Measurements from ENCODE around the gene NUDT13. TPM values are rescaled to one million over a fixed set of nuclear protein-coding genes. Genes with fewer than 3 reads are reported as not detected.

The NUDT13 gene
- 1 to 10 TPM; 1.3 TPM for total RNA-seq

GRCh38 chr10:73110345-73110849 lies at the start of gene NUDT13:
NUDT13 (plus strand) TSS chr10:73110455; CDS start chr10:73114366, 3,911 bp downstream.
- POLR2A ChIA-PET = interaction anchor here (1.1 kb wide), 1 partner anchor 15 kb away, joined by 7 read pairs; no protein-coding TSS in a partner anchor
- CTCF ChIA-PET = interaction anchor here (1.8 kb wide), 1 partner anchor 14 kb away, joined by 4 read pairs; the partner anchor contains the start of gene P4HA1

DNA sequence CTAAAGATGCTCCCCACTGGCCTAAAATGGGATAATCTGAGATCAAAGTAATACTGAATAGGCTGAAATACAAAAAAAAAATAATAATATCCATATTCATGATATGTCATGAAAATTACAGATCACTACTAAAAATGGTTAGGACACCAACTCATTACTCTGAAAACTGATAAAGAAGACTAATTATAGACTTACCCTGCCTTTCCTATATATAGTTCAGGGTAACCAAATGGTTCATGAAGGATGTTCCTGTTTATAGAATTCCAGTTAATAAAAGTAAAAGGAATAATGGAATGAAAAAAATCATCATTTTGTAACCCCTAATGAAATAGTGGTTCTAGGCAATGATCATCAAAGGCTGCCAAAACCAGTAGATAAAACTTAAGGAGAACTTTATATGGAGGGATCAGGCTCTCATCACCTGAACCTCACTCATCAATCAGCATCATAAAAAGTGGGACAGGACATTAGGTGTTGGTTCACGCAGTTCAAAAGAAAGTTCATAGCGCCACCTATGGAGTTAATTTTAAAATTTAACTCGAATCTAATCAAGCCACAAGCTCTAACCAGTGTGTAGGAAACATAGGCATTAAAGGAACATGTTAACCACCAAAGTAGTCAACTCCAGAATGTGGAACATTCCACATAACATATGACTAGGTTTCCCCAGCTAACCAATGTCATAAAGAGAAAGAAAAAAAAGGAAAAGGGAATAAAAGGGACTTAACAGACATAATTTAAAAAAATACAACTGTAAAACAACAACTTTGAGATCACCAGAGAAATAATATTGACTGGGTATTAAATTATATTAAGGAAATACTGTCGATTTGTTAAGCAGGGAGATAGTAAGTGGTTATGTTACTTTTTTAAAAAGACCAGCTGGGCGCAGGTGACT lies 49.3 kb upstream of the NUDT13 start:
- POLR2A ChIA-PET = interaction anchor here (0.6 to 1.4 kb wide), 4 partner anchors 17 to 604 kb away, joined by 3 to 7 read pairs (median 6); no protein-coding TSS in a partner anchor
- CTCF ChIA-PET = interaction anchor here (0.6 kb wide), 1 partner anchor 12 kb away, joined by 4 read pairs; no protein-coding TSS in a partner anchor

DNA sequence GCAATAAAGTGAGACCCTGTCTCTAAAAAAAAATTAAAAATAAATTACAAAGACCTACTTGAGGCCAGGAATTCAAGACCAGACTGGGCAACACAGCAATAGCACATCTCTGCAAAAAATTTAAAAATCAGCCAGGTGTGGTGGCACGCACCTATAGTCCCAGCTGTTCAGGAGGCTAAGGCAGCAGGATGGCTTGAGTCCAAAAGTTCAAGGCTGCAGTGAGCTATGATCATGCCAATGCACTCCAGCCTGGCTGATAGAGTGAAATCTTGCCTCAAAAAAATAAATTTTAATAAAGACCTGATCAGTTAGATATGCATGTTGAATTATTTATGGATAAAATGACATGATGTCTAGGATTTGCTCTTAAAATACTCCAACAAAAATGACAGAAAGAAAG lies 48.5 kb upstream of the NUDT13 start:
- CTCF ChIA-PET = interaction anchor here (0.6 kb wide), 1 partner anchor 11 kb away, joined by 4 read pairs; no protein-coding TSS in a partner anchor

GRCh38 chr10:73065441-73065840 lies 44.8 kb upstream of the NUDT13 start:
- CTCF ChIA-PET = interaction anchor here (0.6 to 0.7 kb wide), 2 partner anchors 1082 to 1576 kb away, joined by 3 read pairs; no protein-coding TSS in a partner anchor
- POLR2A ChIA-PET = interaction anchor here (1.1 kb wide), 1 partner anchor 30 kb away, joined by 3 read pairs; no protein-coding TSS in a partner anchor

More for the DNA sequence above, 48.5 kb upstream of the NUDT13 start:
- POLR2A ChIA-PET = interaction anchor here (0.6 to 1.4 kb wide), 3 partner anchors 14 to 34 kb away, joined by 4 to 6 read pairs (median 5); no protein-coding TSS in a partner anchor

DNA sequence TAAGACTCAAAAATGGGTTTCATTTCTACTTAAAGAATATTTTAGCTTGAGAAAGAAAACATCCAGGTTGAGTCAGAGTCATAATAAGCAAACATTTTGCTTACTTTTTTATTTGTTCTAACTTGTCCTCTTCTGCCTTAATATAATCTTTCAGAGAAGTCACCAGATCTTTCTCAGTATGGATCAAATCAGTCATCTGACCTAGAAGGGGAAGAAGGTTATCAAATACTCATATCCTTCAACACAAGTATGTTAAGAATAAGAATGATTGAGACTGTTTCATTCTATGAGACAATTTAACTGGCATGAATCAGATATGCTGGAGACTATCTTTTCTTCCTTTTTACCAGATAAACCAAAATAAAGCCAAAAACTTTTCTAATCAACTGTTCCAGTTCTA lies 36.6 kb upstream of the NUDT13 start:
- POLR2A ChIA-PET = no interaction called here
- CTCF ChIA-PET = no interaction called here

DNA sequence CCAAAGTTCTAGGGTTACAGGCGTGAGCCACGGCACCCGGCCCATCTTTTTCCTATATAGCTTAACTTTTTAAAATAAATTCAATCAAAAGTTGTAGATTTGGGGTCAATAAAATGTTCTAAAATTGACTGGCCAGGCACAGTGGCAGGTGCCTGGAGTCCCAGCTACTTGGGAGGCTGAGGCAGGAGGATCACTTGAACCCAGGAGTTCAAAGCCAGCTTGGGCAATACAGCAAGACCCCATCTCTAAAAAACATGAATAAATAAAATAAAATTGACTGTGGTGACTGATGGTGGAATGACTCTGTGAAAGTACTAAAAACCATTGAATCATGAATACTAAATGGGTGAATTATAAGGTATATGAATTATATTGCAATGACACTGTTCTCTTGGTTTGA lies 34.4 kb upstream of the NUDT13 start:
- ChIA-PET CTCF (no interaction called here), POLR2A (interaction anchor here (0.6 kb wide), 1 partner anchor 108 kb away, joined by 3 read pairs; no protein-coding TSS in a partner anchor)

DNA sequence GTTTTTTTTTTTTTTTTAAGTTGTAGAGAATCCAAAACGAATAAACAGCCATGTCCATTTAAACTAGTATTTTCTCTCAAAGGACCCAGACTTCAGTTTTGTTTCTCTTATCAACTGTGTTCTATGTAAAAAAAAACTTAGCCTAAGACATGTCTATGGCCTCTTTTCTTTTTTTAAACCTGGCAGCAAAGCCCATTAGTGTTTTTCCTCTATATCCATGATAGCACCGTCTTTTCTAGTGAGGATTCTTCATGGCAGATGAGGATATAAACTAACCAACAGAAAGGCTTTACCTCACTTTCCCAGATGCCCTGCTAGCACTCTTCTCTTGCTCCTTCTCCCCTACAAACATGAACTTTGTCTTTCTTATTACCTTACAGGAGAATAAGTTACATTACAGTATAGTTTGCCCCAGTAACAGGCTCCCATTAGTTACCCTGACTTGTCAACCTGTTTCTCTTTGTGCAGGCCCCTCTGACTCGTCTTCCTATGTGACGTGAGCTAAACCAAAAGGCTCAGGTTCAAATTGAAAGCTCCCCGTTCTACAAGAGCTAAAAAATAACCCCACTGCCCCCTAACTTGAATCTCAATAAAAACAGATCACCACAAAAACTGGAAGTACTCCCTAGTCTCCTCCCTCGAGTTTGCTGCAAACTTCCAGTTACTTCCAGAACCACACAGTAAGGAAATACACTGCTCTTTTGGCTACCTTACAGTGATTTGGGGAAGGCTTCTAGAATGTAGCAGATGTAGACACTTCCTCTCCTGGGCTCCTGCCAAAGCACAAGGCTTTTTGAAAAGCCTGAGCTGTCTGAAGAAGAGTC lies 33.7 kb upstream of the NUDT13 start:
- CTCF ChIA-PET = interaction anchor here (0.6 to 1.3 kb wide), 2 partner anchors 19 to 69 kb away, joined by 3 to 5 read pairs; no protein-coding TSS in a partner anchor
- POLR2A ChIA-PET = interaction anchor here (0.6 kb wide), 1 partner anchor 108 kb away, joined by 3 read pairs; no protein-coding TSS in a partner anchor

DNA sequence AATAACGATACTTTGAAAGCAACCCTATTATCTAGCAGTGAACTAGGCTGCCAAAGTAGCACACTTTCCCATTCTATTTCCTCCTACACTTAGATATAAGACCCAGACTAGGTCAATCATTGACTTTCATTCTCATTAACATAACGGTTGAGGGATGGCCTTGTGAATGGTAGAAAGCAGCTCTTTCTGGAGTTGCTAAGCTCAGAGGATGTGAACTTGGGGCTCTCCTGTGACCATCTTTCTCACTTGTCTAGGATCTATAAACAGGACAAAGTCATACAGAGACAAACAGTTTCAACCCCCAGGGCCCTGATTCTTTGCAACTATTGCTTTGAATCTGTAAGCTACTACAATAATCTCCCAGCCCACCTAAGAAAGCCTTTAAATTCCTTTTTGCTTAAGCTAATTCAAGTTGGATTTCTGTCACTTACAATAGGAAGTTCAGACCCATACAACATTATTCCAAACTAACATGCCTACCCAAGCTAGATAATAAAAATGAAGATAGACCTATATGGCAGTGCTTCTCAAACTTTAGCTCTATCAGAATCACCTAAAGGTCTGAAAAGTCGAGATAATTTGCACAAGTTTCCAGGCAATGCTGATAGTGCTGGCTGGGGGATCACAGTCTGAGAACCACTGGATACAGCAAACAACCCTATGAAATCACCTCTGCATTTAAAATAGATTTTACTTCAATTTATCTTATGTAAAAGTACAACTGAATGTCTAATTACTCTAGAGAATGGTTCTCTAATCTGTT lies 30.3 kb upstream of the NUDT13 start:
- ChIA-PET CTCF (interaction anchor here (0.8 kb wide), 1 partner anchor 12 kb away, joined by 3 read pairs; no protein-coding TSS in a partner anchor), POLR2A (interaction anchor here (0.9 kb wide), 1 partner anchor 17 kb away, joined by 3 read pairs; the partner anchor contains the start of gene P4HA1)

DNA sequence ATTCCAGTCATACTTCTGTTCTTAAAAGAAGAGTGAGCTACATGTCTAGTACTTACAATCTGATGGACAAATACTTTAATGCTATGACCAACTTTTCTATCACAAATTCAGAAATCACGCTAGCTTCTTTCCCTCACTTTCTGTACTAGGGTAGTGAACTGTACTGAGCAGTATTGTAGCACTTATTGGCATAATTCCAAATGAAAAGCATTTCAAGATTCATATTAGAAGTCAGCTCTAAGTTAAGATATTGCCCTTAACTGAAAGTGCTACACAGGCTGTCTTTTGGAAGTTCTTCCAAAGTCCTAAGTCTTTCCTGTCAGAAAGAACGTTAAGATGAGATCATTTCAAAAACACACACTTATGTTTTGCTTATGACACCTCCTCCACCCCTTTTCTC lies 27.0 kb upstream of the NUDT13 start:
- CTCF ChIA-PET = no interaction called here

GRCh38 chr10:73084209-73084608 lies 26.0 kb upstream of the NUDT13 start:
- ChIA-PET POLR2A (interaction anchor here (1.3 kb wide), 1 partner anchor 12 kb away, joined by 4 read pairs; no protein-coding TSS in a partner anchor), CTCF (no interaction called here)

More for the DNA sequence above, 27.0 kb upstream of the NUDT13 start:
- POLR2A ChIA-PET = interaction anchor here (1.3 kb wide), 1 partner anchor 13 kb away, joined by 4 read pairs; no protein-coding TSS in a partner anchor

- POLR2A ChIA-PET = no interaction called here
- CTCF ChIA-PET = no interaction called here
Observed at GRCh38 chr10:73086816-73087215, 23.4 kb upstream of the NUDT13 start.

- ChIA-PET POLR2A (no interaction called here), CTCF (no interaction called here)
Observed at GRCh38 chr10:73088304-73088703, 22.0 kb upstream of the NUDT13 start.

DNA sequence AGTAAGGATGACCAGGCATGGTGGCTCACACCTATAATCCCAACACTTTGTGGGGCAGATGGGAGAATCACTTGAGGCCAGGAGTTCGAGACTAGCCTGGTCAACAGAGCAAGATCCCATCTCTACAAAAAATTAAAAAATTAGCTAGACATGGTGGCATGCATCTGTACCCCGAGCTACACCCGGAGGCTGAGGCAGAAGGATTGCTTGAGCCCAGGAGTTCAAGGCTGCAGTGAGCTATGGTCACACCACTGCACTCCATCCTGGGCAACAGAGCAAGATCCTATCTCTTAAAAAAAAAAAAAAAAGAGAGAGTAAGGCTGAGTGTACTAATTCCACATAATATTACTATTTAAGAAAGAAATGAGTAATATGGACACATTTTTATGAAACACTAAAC lies 17.4 kb upstream of the NUDT13 start:
- POLR2A ChIA-PET = no interaction called here
- CTCF ChIA-PET = no interaction called here

DNA sequence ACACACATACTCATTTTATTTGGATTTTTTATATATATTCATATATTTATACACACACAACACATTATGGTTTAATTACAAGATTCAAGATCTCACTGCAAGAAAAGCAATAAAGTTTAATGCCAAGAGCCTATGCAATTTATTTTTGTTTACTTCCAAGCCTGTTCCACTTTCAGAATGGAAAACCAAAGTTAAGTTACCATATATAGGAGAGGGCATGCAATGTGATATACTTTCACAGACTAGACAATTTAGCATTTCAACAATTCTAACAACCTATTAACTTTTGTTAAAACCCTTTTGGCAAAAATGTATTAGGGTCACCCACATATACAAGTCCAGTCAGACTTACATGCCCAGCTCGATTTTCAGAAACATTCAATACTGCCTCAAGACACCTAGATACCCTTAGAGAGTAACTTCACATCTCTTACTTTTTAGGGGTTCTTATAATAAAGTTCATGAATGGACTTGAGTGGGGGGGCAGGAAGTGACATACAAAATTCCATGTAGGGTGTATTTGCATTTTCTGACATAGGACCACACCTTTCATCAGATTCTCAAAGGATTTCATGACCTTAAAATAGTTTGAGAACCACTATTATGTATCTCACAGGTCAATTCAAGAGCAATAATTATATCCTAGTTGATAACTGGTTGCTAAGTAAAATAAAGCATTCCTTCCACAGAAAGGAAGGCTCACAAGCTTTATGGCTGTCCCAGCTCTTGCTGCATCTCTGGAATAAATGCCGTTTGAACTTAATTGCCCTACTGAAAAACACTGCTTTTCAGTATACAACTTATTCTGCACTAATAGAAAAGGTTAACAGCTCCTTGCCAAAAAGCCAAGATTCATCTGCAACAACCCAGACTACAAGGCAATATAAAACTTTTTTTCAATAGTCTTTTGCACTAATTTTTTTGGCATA lies 16.1 kb upstream of the NUDT13 start:
- CTCF ChIA-PET = interaction anchor here (0.5 kb wide), 1 partner anchor 76 kb away, joined by 4 read pairs; no protein-coding TSS in a partner anchor
- POLR2A ChIA-PET = interaction anchor here (0.6 to 0.8 kb wide), 3 partner anchors 60 to 686 kb away, joined by 3 to 5 read pairs (median 4); no protein-coding TSS in a partner anchor

DNA sequence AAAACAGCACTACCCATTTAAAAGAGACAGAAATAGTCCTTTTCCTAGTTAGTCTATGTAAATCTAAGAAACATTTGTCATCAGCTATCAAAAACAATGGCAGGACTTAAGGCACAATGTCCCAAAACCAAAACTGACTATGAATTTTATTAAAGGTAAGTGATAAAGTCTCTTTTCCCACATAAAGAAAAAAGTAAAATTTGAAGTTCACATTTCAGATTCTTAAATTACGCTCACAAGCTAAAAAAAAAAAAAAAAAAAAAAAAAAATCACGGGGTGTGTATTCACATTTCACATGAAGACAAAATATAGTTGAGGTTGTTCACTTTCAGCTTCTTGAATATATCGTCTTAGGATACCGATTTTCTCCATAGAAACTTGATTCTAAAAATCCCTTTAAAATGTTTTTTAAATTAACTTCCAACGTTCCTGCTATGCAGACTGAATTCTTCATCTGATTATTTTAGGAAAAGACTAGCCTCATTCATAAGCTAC lies 15.2 kb upstream of the NUDT13 start:
- ChIA-PET CTCF (interaction anchor here (0.5 to 1.5 kb wide), 4 partner anchors 18 to 1047 kb away, joined by 3 to 6 read pairs (median 4); partner anchors contain the start of gene FAM149B1), POLR2A (interaction anchor here (0.5 to 2.5 kb wide), 11 partner anchors 15 to 1118 kb away, joined by 3 to 17 read pairs (median 5); partner anchors contain the start of genes ECD, FAM149B1 and NUDT13)

DNA sequence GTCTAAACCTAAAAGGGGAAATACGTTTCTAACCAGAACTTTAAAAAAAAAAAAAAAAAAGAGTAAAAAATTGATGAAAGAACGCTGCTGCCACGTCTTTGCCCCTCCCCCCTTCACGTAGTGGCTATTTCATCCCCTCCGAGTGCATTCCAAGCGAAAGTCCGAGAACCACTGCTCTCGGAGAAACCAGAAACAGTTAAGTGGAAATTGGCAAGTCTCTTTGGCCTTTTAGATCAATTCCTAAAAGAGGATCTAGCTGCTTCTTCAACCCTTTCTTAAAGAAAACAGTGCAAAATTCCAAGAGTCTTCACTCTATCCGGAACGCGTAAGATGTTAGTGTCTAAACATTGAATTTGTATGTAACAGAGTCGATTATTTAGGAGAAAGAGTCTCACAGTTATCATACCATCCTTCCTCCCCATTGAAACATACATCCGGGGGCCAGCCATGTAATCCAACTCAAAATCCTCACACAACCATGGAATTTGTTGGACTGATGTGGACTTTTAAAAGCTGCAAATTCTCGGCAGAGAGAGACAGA lies 14.7 kb upstream of the NUDT13 start:
- CTCF ChIA-PET = interaction anchor here (0.7 to 1.5 kb wide), 6 partner anchors 19 to 1047 kb away, joined by 3 to 6 read pairs (median 4); partner anchors contain the start of gene FAM149B1

More for the DNA sequence above, 14.7 kb upstream of the NUDT13 start:
- POLR2A ChIA-PET = interaction anchor here (0.5 to 2.5 kb wide), 19 partner anchors 12 to 1117 kb away, joined by 3 to 17 read pairs (median 5); partner anchors contain the start of genes DNAJC9, ECD, FAM149B1 and MCU
